Measurements from ENCODE around the gene KPNA4. TPM values are rescaled to one million over a fixed set of nuclear protein-coding genes. Genes with fewer than 3 reads are reported as not detected.
"Not testable (repeated sequence)": the region's sequence is repeated elsewhere in the genome, so short reads cannot be mapped to it uniquely, and the experiment has no call there.

Gene KPNA4
- total RNA-seq, 1 donor from 2014 or later, result 24.8 TPM

- Histone ChIP-seq H3K36me3 (no peaks in the 10 kb centered on the region), H3K4me1 (peaks cover 7% of the 10 kb centered on the region), H3K9me3 (no peaks in the 10 kb centered on the region), H3K4me3 (no peak overlapping the region), H3K27me3 (no peaks in the 10 kb centered on the region), H3K27ac (no peak overlapping the region)
- no peak for DNase-seq (ENCODE audit: extremely low spot score in 2 of 2)
- intact Hi-C loops (cut with DNase I), result no loop called here
- no peak for TF ChIP-seq POLR2A (IDR thresholded peaks at IDR 0.05)
- no peak for TF ChIP-seq POLR2AphosphoS5 (IDR thresholded peaks at IDR 0.05; ENCODE audit: insufficient read depth in 1 of 2, low read depth in 1 of 2)
- TF ChIP-seq, protein P1, sequence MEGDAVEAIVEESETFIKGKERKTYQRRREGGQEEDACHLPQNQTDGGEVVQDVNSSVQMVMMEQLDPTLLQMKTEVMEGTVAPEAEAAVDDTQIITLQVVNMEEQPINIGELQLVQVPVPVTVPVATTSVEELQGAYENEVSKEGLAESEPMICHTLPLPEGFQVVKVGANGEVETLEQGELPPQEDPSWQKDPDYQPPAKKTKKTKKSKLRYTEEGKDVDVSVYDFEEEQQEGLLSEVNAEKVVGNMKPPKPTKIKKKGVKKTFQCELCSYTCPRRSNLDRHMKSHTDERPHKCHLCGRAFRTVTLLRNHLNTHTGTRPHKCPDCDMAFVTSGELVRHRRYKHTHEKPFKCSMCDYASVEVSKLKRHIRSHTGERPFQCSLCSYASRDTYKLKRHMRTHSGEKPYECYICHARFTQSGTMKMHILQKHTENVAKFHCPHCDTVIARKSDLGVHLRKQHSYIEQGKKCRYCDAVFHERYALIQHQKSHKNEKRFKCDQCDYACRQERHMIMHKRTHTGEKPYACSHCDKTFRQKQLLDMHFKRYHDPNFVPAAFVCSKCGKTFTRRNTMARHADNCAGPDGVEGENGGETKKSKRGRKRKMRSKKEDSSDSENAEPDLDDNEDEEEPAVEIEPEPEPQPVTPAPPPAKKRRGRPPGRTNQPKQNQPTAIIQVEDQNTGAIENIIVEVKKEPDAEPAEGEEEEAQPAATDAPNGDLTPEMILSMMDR (IDR thresholded peaks at IDR 0.05), result no peak
These were observed 24.8 kb downstream of the KPNA4 start for GRCh38 chr3:160540551-160540950.

DNA sequence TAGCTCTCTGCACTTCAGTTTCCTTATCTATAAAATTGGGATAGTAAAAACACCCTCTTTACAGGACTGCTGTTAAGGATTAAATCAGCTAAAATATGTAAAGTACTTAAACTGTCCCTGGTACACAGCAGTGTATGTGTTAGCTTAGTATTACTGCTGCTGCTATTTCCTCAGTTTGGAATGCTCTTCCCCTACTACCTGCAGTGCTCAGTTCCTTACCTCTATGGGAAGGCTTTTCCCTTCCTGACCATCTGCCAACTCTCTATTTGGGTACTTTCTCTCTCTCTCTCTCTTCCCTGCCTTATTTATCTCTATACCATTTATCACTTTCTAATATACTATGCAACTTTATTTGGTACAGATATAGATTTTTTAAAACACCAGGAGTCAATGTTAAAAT, 26.5 kb downstream of the KPNA4 start:
- H3K36me3 ChIP-seq, result peaks cover 0 to 10% of the 10 kb centered on the region in 2 donors
- H3K27me3 ChIP-seq, result no peaks in the 10 kb centered on the region
- no peak for DNase-seq (ENCODE audit: extremely low spot score in 2 of 2)
- H3K9me3 ChIP-seq, result no peaks in the 10 kb centered on the region
- TF ChIP-seq POLR2AphosphoS5 (IDR thresholded peaks at IDR 0.05; ENCODE audit: insufficient read depth in 1 of 2, low read depth in 1 of 2), result no peak
- no peak for TF ChIP-seq POLR2A (IDR thresholded peaks at IDR 0.05)
- TF ChIP-seq, protein P1 (IDR thresholded peaks at IDR 0.05), result no peak
- intact Hi-C loops (cut with DNase I), result no loop called here
- no peak overlapping the region for H3K27ac ChIP-seq
- H3K4me3 ChIP-seq, result no peak overlapping the region
- peaks cover 7% of the 10 kb centered on the region for H3K4me1 ChIP-seq

DNA sequence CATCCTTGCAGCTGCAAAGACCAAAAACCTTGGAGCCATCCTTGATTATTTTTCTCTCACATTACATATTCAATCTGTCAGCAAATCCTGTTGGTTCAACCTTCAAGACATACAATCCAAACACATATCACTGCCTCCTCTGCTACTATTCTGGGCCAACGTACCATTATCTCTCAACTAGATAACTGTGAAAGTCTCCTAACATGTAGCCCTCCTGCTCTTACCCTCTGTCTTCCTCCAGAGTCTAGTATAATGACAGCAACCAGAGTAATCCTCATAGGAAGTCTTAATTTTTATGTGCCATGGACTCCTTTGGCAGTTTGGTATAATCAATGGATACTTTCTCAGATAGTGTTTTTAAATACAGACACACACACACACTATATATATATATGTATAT, 27.6 kb downstream of the KPNA4 start:
- no peak for TF ChIP-seq POLR2AphosphoS5 (IDR thresholded peaks at IDR 0.05; ENCODE audit: insufficient read depth in 1 of 2, low read depth in 1 of 2)
- Histone ChIP-seq H3K4me3 (no peak overlapping the region), H3K9me3 (no peaks in the 10 kb centered on the region), H3K27me3 (no peaks in the 10 kb centered on the region), H3K36me3 (peaks cover 0 to 11% of the 10 kb centered on the region in 2 donors), H3K4me1 (no peaks in the 10 kb centered on the region), H3K27ac (no peak overlapping the region)
- intact Hi-C loops (cut with DNase I), result no loop called here
- DNase-seq (ENCODE audit: extremely low spot score in 2 of 2), result no peak

DNA sequence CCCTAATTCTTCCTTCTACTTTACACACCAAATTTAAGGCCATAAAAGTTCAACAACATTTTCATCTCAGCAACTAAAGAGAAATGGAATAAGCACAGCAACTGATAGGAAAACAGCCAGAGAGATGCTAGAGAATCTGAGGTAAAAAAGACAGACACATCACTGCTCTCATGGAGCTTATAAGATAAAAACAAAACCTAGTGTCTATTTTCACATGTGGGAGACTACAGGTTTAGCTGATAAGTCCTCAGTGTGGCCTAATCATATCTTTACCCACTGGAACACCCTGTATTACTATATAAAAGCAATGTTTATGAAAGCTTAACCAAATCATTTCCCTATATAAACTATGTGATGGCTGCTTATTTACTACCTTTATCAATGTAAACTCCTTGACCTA, 33.0 kb downstream of the KPNA4 start:
- TF ChIP-seq POLR2AphosphoS5 (IDR thresholded peaks at IDR 0.05; ENCODE audit: insufficient read depth in 1 of 2, low read depth in 1 of 2) (no peak), POLR2A (IDR thresholded peaks at IDR 0.05) (no peak)
- TF ChIP-seq, protein P1 (IDR thresholded peaks at IDR 0.05), result no peak
- Histone ChIP-seq H3K36me3 (peaks cover 3 to 51% of the 10 kb centered on the region in 2 donors), H3K9me3 (no peaks in the 10 kb centered on the region), H3K27me3 (no peaks in the 10 kb centered on the region), H3K4me3 (no peak overlapping the region), H3K4me1 (no peaks in the 10 kb centered on the region), H3K27ac (no peak overlapping the region)
- DNase-seq (ENCODE audit: extremely low spot score in 2 of 2), result no peak
- intact Hi-C loops (cut with DNase I), result no loop called here

DNA sequence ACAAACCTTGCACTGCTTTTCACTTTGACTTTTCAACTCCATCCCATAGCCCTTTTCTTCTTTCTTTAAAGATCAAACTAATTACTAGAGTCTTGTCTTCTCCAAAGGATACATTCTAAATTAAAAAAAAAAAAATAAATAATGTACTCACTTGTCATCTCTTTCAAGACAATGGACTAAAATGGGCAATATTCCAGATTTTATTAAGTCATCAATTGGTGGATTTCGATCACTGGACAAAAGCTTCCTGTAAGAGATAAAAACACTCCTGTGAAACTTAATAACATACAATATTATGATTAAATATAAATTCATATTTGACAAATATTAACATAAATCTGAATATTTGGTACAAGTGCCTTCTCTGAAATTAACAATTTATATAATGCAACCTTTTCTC, 34.1 kb downstream of the KPNA4 start:
- no peaks in the 10 kb centered on the region for H3K27me3 ChIP-seq
- TF ChIP-seq POLR2AphosphoS5 (IDR thresholded peaks at IDR 0.05; ENCODE audit: insufficient read depth in 1 of 2, low read depth in 1 of 2), result no peak
- DNase-seq (ENCODE audit: extremely low spot score in 2 of 2), result no peak
- intact Hi-C loops (cut with DNase I), result no loop called here
- no peaks in the 10 kb centered on the region for H3K9me3 ChIP-seq
- no peak overlapping the region for H3K27ac ChIP-seq
- H3K36me3 ChIP-seq, result peaks cover 3 to 59% of the 10 kb centered on the region in 2 donors
- H3K4me3 ChIP-seq, result no peak overlapping the region
- H3K4me1 ChIP-seq, result no peaks in the 10 kb centered on the region

- H3K27me3 ChIP-seq; intact Hi-C loops (cut with DNase I); H3K27ac ChIP-seq; H3K4me3 ChIP-seq; H3K9me3 ChIP-seq; H3K4me1 ChIP-seq; DNase-seq (ENCODE audit: extremely low spot score in 2 of 2): not testable (repeated sequence)
- H3K36me3 ChIP-seq, result peaks cover 4 to 56% of the 10 kb centered on the region in 2 donors
These were observed 49.0 kb downstream of the KPNA4 start for GRCh38 chr3:160516391-160516790.

DNA sequence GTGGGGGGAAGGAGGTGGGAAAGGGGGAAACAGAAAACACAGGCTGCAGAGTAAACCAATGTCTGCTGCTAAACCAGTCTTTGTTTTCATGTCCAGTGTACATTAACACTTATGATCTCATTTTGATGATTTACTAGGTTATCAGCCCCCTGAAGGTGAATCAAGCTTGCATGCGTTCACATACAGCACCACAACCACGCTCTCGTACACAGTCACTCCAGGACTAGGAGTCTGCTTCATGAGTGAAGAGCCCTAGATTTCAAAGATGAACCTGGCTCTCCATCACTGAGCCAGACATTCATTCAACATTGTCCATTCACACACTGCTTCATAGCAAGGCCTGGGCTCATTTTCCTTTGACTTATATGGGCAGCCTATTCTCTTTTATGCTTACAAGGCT, 64.0 kb downstream of the KPNA4 start:
- no peak for DNase-seq (ENCODE audit: extremely low spot score in 2 of 2)
- H3K4me1 ChIP-seq, result no peaks in the 10 kb centered on the region
- H3K9me3 ChIP-seq, result no peaks in the 10 kb centered on the region
- no peaks in the 10 kb centered on the region for H3K27me3 ChIP-seq
- intact Hi-C loops (cut with DNase I), result no loop called here
- H3K27ac ChIP-seq, result no peak overlapping the region
- TF ChIP-seq POLR2AphosphoS5 (IDR thresholded peaks at IDR 0.05; ENCODE audit: insufficient read depth in 1 of 2, low read depth in 1 of 2) (no peak), POLR2A (IDR thresholded peaks at IDR 0.05) (no peak)
- TF ChIP-seq, protein P1 (IDR thresholded peaks at IDR 0.05), result no peak
- peaks cover 0 to 32% of the 10 kb centered on the region in 2 donors for H3K36me3 ChIP-seq
- no peak overlapping the region for H3K4me3 ChIP-seq
